CD4-positive, alpha-beta T cell (primary cell): ENCODE measurements around the gene ZNF24. TPM values are rescaled to one million over a fixed set of nuclear protein-coding genes. Genes with fewer than 3 reads are reported as not detected.

Experiments
- ATAC-seq: fragments of 200-7000 bp; cut with Tn5 transposase; one replicate; pipeline ENCODE4 v1.10.0; 2022; ENCODE audit warnings: mild to moderate bottlenecking; ENCODE audit not compliant: poor library complexity
- CTCF ChIA-PET: fragments of 350-600 bp; sonication (Branson Sonifier 250); formaldehyde crosslinking; loops from one replicate; lab custom pipeline; 2021; ENCODE audit warnings: antibody characterized with exemption, inconsistent platforms; lab: Charles Lee
- POLR2A ChIA-PET: fragments of 350-600 bp; sonication (Branson Sonifier 250); formaldehyde crosslinking; loops from one replicate; lab custom pipeline; 2021; ENCODE audit warnings: antibody characterized with exemption, inconsistent platforms; lab: Charles Lee
- DNase-seq, 14 experiments: peaks; one replicate each; pipeline ENCODE4 v3.0.0-alpha.2; 2013 to 2020; ENCODE audit warnings: mixed read lengths in 2 of 14
- H3K27ac ChIP-seq, 2 donors: one replicate each; pipeline versions ENCODE4 v1.5.1 to v1.7.0; 2013; ENCODE audit warnings: low read length in 2 of 2, low read depth in 1 of 2, mild to moderate bottlenecking in 1 of 2
- H3K27me3 ChIP-seq, 2 experiments: 1 replicate in 1 of 2; 2 replicates in 1 of 2; pipeline versions ENCODE4 v1.6.1 to v1.7.0; 2013; ENCODE audit warnings: low read length in 2 of 2, control low read depth in 1 of 2, mild to moderate bottlenecking in 1 of 2, moderate library complexity in 1 of 2; ENCODE audit not compliant: insufficient read depth in 2 of 2, control insufficient read depth in 1 of 2
- H3K36me3 ChIP-seq: one replicate; pipeline ENCODE4 v1.6.1; 2013; ENCODE audit warnings: low read length, control low read depth; ENCODE audit not compliant: insufficient read depth
- H3K4me1 ChIP-seq: one replicate; pipeline ENCODE4 v1.6.1; 2013; ENCODE audit warnings: low read length, control low read depth; ENCODE audit not compliant: insufficient read depth
- H3K4me3 ChIP-seq: one replicate; pipeline ENCODE4 v1.5.1; 2013; ENCODE audit warnings: mild to moderate bottlenecking, low read length, moderate library complexity
- H3K9me3 ChIP-seq, 2 experiments: 1 replicate in 1 of 2; 2 replicates in 1 of 2; pipeline versions ENCODE4 v1.6.1 to v1.7.0; 2013; ENCODE audit warnings: low read length in 2 of 2, mild to moderate bottlenecking in 2 of 2, control low read depth in 1 of 2, moderate library complexity in 1 of 2; ENCODE audit not compliant: control insufficient read depth in 1 of 2, insufficient read depth in 1 of 2
- H3K27ac Mint-ChIP-seq: one replicate; pipeline ENCODE4 v1.8.0; 2020; ENCODE audit warnings: mixed read lengths
- H3K27me3 Mint-ChIP-seq: one replicate; pipeline ENCODE4 v1.8.0; 2021; ENCODE audit warnings: mixed read lengths
- H3K36me3 Mint-ChIP-seq: one replicate; pipeline ENCODE4 v1.8.0; 2021; ENCODE audit warnings: low read depth, mixed read lengths
- H3K4me1 Mint-ChIP-seq: one replicate; pipeline ENCODE4 v1.8.0; 2021; ENCODE audit warnings: low read depth, mixed read lengths
- H3K4me3 Mint-ChIP-seq: one replicate; pipeline ENCODE4 v1.8.0; 2020; ENCODE audit warnings: mild to moderate bottlenecking, mixed read lengths
- H3K9me3 Mint-ChIP-seq: one replicate; pipeline ENCODE4 v1.8.0; 2020; ENCODE audit warnings: mixed read lengths
- CTCF ChIP-seq: fragments of 200-600 bp; IDR thresholded peaks from one replicate; pipeline ENCODE4 v1.8.0; 2022; ENCODE audit warnings: antibody characterized with exemption, mild to moderate bottlenecking
- intact Hi-C, 2 experiments: fragments of 100-400 bp; cut with DNase I in 1 of 2; cut with micrococcal nuclease in 1 of 2; formaldehyde crosslinking; loops; one replicate each; pipeline versions ENCODE4 v1.15.1 to v1.9.0; 2023 to 2025; cut with DNase I, micrococcal nuclease
- total RNA-seq, 174 experiments: library from RNA in 2 of 174; stranded (reverse) in 2 of 174; gene quantifications; one replicate each; pipeline ENCODE4 v1.2.3 and lab custom pipeline; 2021 to 2026

ZNF24 gene
- total RNA-seq, 2 experiments from 2014 or later = 65.9 to 68.3 TPM

DNA sequence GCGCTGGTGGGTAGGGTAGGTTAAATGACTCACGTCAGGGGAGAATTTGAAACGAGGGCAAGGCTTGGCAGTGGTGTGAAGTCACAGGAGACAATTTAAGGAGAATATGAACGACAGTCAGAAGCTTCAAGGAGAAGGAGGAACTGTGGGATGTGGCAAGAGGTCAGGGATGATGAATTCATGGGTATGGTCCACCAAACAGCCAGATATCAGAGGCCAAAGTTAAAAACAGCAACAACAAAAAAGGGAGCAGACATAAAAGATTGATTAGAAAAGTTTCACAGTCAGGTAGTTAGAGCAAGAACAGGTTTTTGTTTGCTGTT, 34.3 kb upstream of the ZNF24 start:
- Mint-ChIP-seq H3K4me3 (peak overlapping the region; percentile 61), H3K9me3 (no peaks in the 10 kb centered on the region), H3K27me3 (no peaks in the 10 kb centered on the region), H3K4me1 (peaks cover 7% of the 10 kb centered on the region), H3K27ac (no peak overlapping the region), H3K36me3 (no peaks in the 10 kb centered on the region)
- POLR2A ChIA-PET = no interaction called here
- ATAC-seq (no peak), DNase-seq (peak in 2 of 14 experiments; percentile 10 to 11)
- peaks cover 14% of the 10 kb centered on the region for H3K4me1 ChIP-seq
- H3K27me3 ChIP-seq = no peaks in the 10 kb centered on the region
- no peak for TF ChIP-seq CTCF
- no peak overlapping the region for H3K27ac ChIP-seq
- intact Hi-C loops = no loop called here
- no peaks in the 10 kb centered on the region for H3K36me3 ChIP-seq
- H3K4me3 ChIP-seq = no peak overlapping the region
- H3K9me3 ChIP-seq = no peaks in the 10 kb centered on the region
- CTCF ChIA-PET = no interaction called here

GRCh38 chr18:35377875-35378573, 33.8 kb upstream of the ZNF24 start:
- H3K4me3 ChIP-seq = no peak overlapping the region
- intact Hi-C loops = no loop called here
- TF ChIP-seq CTCF = no peak
- CTCF ChIA-PET = no interaction called here
- Mint-ChIP-seq H3K36me3 (no peaks in the 10 kb centered on the region), H3K27ac (no peak overlapping the region), H3K27me3 (no peaks in the 10 kb centered on the region), H3K4me1 (peaks cover 7% of the 10 kb centered on the region), H3K4me3 (peak overlapping the region; percentile 85), H3K9me3 (no peaks in the 10 kb centered on the region)
- H3K27me3 ChIP-seq = no peaks in the 10 kb centered on the region
- DNase-seq (no peak), ATAC-seq (no peak)
- no peaks in the 10 kb centered on the region for H3K36me3 ChIP-seq
- POLR2A ChIA-PET = no interaction called here
- no peak overlapping the region for H3K27ac ChIP-seq
- H3K4me1 ChIP-seq = peaks cover 14% of the 10 kb centered on the region
- H3K9me3 ChIP-seq = no peaks in the 10 kb centered on the region

DNA sequence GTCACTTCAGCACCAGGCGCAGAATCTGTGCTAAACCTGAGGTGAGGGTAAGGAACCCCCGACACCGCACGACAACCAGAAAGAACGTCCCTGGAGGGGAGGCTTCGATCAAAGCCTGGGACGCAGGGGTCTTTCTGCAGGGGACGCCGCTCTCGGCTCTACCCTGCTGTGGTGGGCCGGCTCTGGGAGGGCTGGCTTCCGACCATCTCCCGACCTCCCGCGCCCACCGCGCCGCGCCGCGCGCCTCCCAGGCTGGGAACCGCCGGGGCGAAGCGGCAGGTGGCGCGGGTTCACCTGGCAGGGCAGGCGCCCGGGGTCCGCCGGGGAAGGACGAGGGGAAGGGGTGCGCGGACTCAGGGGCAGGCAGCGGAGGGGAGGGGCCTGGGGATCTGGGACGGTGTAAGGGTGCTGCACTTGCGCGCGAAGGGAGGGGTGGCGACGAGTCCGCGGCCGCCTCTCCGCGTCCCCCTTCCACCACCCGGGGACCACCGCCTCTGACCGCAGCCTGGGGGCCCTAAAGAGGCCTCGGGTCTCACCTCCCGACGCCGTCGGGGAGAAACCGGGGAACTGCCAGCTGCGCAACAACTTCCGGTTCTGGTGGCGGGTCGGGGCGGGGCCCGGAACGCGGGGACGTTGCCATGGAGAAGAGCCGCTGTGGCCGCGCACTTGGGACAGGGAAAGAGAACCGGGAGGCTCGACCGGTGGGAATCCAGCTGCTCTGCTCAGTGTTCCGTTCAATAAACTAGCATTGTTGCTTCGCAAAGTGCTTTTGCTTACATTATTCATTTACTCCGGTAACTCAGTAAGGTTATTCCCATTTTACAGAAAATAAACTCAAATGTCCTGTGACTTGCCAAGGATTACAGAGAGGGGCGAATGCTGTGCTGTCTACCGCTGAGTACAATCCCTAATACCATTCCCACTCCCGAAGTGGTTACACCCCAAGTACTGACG, 32.8 kb upstream of the ZNF24 start, which contains the start of gene ZNF396:
ZNF396 (minus strand) TSS at position 596 of the 954 bp plus-strand sequence. CDS start 3,045 bp downstream, outside the sequence.
- intact Hi-C loops = no loop called here
- DNase-seq = peak; percentile 41 to 84 (median 60)
- no peaks in the 10 kb centered on the region for H3K36me3 Mint-ChIP-seq
- no peaks in the 10 kb centered on the region for H3K27me3 ChIP-seq
- ATAC-seq = peak; percentile 79
- ChIA-PET POLR2A (interaction anchor here (0.7 to 1.0 kb wide), 3 partner anchors 87 to 595 kb away, joined by 3 read pairs; partner anchors contain the start of genes RMP24 and ZSCAN30), CTCF (no interaction called here)
- peaks cover 7% of the 10 kb centered on the region for H3K4me1 Mint-ChIP-seq
- H3K4me1 ChIP-seq = peaks cover 14% of the 10 kb centered on the region
- peak within 1 kb of the TSS; percentile 90 for H3K4me3 Mint-ChIP-seq
- TF ChIP-seq CTCF = no peak
- no peaks in the 10 kb centered on the region for H3K36me3 ChIP-seq
- H3K9me3 Mint-ChIP-seq = no peaks in the 10 kb centered on the region
- no peaks in the 10 kb centered on the region for H3K9me3 ChIP-seq
- no peaks in the 10 kb centered on the region for H3K27me3 Mint-ChIP-seq
- peak within 1 kb of the TSS; percentile 73 for H3K4me3 ChIP-seq
- peak within 1 kb of the TSS; percentile 45 for H3K27ac Mint-ChIP-seq
- H3K27ac ChIP-seq = no peak within 1 kb of the TSS
